ENCODE measurements around the gene RNPS1. TPM values are rescaled to one million over a fixed set of nuclear protein-coding genes. Genes with fewer than 3 reads are reported as not detected.

Gene RNPS1
- total RNA-seq, 2 donors from 2014 or later, result 98.8 to 120 TPM

DNA sequence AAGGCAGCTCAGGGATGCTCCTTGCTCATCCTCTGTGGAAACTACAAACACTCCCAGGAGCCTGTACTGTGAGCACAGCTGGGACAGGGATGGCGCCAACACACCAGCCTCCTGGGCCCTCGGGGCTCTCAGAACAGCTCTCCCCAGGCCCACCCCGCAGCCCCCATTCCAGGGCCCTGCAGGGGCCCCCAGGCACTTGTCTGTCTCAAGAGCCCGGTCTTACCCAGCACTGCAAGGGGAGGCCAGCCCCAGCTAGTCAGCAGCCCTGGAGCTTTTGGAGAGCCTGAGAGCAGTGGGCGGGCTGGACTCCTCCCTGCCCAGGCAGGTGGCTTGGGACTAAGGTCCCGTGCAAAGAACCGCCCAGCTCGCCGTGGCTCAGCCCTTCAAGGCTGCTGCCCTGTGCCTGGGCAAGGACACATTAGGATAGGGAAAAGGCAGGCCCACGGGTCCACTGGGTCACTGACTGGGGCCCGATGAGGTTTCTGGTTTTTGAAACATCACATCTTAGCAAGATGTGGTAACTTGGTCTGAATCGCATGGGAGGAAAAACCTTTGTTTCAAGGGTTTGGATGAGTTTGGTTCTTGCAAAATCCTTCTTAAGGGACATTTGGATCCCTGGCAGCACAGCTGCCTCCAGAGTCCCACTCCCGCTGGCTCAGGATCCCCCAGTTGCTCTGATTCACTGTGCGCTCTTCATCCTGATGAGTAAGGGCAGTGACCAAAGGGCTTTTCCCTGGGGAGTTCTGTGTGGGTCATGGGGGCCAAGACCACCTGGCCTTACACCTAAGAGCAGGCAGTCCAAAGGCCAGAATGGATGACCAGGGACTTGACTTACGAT lies 28.9 kb downstream of the RNPS1 start:
- DNase-seq (no peak), ATAC-seq (no peak)
- intact Hi-C loops (cut with DNase I), result no loop called here

DNA sequence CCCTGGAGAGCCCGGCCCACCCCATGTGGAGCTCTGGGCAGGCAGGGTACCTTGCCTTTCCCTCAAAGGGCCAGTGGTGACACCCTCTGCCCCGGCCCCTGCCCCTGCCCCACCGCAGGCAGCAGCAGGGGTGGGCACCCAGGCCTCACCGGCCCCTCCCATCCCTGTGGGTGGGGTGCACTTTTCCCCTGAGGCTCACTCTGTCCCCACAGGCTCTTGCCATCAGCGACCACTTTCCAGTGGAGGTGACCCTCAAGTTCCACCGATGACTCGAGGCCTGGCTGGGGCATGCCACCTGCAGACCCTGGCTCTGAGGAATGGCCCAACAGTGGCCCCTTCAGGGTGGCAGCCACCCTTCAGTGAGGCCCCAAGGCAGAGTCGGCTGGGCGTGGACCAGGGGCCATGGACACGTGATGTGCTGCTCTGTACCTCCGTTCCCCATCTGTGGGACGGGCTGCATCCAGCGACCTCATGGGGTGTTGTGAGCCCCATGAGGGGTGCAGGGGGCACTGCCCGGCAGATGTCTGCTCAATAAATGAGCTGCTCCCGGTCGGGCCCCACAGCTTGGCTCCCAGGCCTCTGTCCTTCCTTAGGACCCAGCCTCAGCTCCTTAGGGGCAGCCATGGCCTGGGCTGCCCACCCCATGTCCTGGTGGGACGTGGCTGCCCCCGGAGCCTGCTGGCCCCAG lies 29.6 kb downstream of the RNPS1 start:
- intact Hi-C loops (cut with DNase I), result no loop called here
- no peak for DNase-seq
- ATAC-seq, result peak; percentile 2 to 6

DNA sequence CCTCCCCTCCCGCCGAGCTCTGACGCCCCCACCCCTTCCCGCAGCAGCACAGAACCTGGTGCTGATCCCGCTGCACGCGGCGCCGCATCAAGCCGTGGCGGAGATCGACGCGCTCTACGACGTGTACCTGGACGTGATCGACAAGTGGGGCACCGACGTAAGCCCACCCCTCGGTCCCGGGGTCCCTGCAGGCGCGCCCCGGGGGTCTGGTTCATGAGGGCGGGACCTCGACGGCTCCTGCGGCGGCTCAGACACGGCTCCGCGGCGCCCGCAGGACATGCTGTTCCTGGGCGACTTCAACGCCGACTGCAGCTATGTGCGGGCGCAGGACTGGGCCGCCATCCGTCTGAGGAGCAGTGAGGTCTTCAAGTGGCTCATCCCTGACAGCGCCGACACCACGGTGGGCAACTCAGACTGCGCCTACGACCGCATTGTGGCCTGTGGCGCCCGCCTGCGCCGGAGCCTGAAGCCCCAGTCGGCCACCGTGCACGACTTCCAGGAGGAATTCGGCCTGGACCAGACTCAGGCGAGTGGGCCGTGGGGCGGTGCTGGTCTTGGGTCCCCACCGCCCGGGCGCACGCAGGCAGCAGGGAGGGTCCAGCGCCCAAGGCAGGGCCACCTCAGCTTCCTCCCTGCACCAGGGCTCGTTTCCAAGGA lies 30.3 kb downstream of the RNPS1 start:
- intact Hi-C loops (cut with DNase I), result no loop called here
- ATAC-seq (peak; percentile 12 to 32), DNase-seq (no peak)

DNA sequence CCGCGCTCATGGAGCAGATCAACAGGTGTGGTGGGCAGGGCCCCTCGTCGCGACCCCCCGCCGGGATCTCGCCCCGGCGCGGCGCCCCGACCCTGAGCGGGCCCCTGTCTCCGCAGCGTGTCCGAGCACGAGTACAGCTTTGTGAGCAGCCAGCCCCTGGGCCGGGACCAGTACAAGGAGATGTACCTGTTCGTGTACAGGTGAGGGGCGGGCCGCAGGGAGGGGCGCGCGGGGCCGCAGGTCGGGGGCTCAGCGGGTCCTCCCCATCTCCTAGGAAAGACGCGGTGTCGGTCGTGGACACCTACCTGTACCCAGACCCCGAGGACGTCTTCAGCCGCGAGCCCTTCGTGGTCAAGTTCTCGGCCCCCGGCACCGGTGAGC lies 30.8 kb downstream of the RNPS1 start:
- intact Hi-C loops (cut with DNase I), result no loop called here
- peak in 1 of 2 donors; percentile 1 for ATAC-seq
- no peak for DNase-seq

DNA sequence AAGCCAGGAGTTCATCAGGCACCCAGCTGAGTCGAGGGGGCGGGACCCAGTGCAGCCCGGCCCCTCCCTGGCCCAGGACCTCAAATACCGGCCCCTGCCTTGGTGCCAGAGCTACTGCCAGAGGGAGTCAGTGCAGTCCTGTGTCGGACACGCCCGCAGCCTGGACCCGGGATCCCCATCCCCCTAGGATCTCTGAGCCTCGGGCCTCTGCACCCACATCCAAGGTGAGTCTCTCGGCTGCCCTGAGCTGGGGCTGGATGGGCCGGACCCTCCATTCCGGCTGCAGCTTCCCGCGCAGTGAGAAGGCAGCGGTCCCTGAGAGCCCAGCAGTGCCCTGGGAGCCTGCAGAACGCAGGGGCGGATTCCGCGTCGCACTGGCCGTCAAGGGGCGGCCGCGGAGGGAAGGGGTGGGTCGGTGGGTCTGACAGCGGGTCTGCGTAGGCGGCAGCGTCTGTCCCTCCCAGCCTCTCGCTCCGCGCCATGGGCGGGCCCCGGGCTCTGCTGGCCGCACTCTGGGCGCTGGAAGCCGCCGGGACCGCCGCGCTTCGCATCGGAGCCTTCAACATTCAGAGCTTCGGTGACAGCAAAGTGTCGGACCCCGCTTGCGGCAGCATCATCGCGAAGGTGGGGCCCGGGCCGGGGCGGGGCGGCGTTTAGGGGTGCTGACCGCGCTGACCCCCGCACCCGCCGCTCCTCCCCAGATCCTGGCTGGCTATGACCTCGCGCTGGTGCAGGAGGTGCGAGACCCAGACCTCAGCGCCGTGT lies 31.4 kb downstream of the RNPS1 start, which contains the start of gene DNASE1L2:
DNASE1L2 (plus strand) TSS at position 108 of the 765 bp plus-strand sequence; CDS start at position 481, 373 bp downstream.
- peak; percentile 55 for DNase-seq
- intact Hi-C loops (cut with DNase I), result no loop called here
- peak; percentile 45 to 48 for ATAC-seq

DNA sequence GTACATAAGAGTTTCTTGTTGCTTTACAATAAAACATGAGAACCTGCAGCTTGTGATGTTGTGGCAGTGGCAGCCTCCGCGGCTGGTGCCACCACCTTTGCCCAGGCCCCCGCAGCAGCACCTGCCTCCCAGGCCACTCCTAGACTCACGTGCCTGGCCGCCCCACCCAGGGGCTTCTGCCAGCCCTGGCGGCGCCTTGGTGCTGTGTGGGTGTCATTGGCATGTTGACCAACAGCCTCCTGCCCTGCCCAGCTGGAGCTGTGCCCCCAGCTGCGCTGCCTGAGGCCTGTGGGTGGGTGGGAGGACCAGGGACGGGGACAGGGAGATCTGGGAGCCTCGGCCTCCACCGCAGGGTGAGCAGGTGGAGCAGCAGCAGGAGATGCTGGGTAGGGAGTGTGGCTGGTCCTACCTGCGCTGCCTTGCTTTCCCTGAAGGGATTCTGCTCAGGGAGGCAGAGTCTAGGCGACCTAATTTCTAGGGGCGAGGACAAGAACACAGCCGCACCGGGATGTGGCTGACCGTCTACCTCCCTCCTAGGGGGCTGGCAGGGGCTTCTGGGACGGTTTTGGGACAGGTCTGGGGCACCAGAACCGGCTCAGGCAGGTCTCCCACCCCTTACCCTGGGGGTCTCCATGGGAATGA lies 32.1 kb downstream of the RNPS1 start:
- ATAC-seq, result no peak
- intact Hi-C loops (cut with DNase I), result no loop called here
- no peak for DNase-seq

DNA sequence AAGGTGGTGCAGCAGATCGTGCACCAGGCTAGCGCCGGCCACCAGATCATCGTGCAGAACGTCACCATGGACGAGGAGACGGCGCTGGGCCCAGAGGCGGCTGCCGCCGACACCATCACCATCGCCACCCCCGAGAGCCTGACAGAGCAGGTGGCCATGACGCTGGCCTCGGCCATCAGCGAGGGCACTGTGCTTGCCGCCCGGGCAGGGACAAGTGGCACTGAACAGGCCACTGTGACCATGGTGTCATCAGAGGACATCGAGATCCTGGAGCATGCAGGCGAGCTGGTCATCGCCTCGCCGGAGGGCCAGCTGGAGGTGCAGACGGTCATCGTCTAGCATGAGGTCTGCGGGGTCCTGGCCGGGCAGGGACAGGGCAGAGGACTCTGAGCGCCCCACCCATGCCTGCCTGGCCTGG lies 32.7 kb downstream of the RNPS1 start:
- intact Hi-C loops (cut with DNase I), result no loop called here
- ATAC-seq (no peak), DNase-seq (no peak)

DNA sequence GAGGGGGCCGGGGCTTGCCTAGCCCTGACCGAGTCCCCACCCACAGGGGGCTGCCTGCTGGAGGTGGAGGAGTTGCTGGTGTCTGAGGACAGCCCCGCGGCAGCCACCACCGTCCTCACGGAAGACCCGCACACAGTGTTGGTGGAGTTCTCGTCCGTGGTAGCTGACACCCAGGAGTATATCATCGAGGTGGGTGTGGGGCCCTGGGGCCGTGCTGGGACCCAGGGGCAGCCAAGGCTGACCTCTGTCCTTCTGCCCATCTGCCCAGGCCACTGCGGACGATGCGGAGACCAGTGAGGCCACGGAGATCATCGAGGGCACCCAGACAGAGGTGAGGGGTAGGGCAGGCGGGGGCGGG lies 33.1 kb downstream of the RNPS1 start:
- intact Hi-C loops (cut with DNase I), result no loop called here
- no peak for ATAC-seq
- no peak for DNase-seq

DNA sequence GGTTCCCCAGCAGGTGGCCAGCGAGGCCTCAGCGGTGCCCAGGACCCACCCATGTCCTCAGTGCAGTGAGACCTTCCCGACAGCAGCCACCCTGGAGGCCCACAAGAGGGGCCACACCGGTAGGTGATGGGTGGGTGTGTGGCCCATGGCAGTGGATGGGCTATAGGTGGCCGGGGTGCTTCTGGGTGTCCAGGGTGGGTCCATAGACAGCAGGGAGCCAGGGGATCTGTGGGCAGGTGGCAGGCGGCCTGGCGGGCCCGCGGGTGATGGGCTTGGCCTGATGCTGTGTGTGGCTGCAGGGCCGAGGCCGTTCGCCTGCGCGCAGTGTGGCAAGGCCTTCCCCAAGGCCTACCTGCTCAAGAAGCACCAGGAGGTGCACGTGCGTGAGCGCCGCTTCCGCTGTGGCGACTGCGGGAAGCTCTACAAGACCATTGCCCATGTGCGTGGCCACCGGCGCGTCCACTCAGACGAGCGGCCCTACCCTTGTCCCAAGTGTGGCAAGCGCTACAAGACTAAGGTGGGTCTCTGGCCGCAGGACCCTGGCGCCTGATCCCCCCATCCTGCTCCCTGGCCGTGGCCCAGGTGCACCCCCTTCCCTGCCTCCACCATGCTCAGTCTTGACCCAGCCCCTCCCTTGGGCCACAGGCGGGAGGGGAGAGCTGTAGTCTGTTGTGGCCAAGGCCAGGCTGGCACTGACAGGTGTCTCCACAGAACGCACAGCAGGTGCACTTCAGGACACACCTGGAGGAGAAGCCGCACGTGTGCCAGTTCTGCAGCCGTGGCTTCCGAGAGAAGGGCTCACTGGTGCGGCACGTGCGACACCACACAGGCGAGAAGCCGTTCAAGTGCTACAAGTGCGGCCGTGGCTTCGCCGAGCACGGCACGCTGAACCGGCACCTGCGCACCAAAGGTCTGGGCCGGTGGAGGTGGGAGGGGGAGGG lies 33.8 kb downstream of the RNPS1 start:
- intact Hi-C loops (cut with DNase I), result no loop called here
- no peak for DNase-seq

DNA sequence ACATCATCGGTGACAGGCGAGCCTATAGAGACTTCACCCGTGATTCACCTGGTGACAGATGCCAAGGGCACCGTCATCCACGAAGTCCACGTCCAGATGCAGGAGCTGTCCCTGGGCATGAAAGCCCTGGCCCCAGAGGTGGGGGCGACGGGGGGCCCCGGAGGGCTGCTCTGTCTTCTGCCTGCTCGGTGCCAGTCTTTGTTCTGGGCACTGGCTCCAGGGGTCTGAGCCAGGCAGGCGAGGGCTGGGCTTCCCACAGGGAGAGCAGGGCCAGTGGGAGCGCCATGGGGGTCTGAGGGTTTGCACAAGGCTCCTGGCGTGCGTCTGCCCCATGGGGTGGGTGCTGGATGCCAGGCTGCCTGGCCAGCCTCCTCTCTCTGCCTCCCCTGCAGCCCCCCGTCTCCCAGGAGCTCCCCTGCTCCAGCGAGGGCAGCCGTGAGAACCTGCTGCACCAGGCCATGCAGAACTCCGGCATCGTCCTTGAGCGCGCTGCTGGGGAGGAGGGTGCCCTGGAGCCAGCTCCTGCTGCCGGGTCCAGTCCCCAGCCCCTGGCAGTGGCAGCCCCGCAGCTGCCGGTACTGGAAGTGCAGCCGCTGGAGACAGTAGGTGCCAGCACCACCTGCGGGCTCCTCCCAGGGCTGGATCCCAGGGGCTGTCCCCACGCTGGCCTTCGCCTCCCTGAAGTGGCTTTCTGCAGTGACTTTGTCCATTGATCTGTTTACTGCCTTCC lies 34.7 kb downstream of the RNPS1 start:
- DNase-seq (no peak), ATAC-seq (no peak)
- intact Hi-C loops (cut with DNase I), result no loop called here

More for the DNA sequence above, 33.8 kb downstream of the RNPS1 start:
- ATAC-seq, result no peak

DNA sequence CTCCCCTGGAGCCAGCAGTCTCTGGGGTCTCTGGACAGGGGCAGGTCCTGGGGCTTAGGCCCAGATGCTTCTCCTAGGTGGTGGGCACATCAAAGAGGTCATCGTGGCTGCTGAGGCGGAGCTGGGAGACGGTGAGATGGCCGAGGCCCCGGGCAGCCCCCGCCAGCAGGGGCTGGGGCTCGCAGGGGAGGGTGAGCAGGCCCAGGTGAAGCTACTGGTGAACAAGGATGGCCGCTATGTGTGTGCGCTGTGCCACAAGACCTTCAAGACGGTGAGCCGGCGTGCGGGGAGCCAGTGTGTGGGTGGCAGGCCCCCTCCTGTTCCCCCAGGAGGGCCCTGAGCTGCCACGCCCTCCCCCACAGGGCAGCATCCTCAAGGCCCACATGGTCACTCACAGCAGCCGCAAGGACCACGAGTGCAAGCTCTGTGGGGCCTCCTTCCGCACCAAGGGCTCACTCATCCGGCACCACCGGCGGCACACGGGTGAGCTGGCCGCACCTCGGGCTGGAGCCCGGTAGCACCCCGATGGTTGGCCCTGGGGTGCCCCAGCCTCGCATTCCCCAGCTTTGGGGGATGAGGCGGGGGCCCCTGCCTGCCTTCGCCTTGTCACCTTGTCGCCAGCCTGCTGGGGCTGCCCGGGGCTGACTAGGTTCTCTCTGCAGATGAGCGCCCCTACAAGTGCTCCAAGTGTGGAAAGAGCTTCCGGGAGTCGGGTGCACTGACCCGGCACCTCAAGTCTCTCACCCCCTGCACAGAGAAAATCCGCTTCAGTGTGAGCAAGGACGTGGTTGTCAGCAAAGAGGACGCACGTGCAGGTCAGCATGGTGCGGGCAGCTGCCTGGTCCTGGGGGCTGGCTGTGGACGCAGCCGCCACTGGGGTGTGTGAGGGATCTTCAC lies 35.6 kb downstream of the RNPS1 start:
- intact Hi-C loops (cut with DNase I), result no loop called here
- DNase-seq, result no peak

DNA sequence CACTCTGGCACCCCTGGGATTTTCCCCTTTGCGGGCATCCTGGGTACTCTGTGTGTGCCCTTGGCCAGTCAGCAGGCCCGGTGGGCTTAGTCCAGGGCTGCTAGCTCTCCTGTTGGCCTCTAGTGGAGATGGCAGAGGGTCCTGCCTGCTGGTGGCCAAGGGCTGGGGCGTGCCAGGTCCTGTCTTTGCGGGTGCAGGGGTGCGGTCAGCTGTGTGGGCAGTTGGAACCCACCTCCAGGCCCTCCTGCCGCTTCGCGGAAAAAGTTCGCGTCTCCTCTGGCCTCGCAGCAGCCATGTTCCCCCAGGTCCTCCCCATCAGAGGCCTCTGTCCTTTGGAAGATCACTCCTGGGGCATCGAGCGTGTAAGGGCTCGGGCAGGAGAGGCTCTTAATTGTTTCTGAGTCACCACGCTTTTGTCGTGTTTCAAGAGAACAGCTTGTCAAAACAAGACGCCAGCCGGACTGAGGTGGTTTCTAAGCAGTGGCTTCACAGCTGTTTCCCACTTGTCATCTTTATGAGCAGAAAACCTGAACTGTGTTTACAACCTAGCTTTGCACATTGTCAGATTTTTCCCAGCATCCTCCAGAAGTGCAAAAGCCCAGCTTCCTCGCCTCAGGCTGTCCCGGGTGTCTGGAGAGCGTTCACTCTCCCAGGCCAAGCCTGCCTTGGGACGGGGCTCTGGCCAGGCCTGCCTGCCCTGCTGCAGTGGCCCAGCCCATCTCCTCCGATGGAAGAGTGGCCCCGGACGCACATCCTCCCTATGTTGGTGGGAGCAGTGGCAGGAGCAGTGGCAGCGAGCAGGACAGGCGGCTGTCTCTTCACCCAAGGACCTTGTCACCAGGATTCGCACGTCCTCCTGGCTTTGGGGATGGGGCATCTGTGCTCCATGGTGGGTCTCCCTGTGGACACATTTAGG lies 36.7 kb downstream of the RNPS1 start:
- DNase-seq, result no peak
- intact Hi-C loops (cut with DNase I), result no loop called here

More for the DNA sequence above, 35.6 kb downstream of the RNPS1 start:
- no peak for ATAC-seq

DNA sequence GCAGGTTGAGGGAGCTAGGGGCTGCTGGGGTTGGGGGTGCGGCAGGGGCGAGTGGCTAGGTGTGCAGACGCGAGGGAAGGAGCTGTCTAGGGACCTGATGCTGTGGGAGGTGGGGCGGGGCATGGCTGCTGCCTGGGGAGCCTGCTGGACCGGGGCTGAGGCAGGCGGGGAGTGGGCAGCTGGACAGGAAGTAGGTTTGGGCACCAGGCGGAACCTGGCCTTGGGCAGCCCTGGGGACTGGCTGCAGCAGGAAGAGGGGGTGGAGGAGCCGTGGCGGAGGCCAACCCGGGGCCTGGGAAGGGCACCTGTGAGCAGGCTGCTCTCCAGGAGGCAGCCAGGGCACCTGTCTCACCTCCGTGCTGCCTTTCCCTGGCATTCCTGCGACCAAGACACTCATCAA lies 37.5 kb downstream of the RNPS1 start:
- ATAC-seq, result no peak
- intact Hi-C loops (cut with DNase I), result no loop called here
- DNase-seq, result no peak

More for the DNA sequence above, 36.7 kb downstream of the RNPS1 start:
- no peak for ATAC-seq

DNA sequence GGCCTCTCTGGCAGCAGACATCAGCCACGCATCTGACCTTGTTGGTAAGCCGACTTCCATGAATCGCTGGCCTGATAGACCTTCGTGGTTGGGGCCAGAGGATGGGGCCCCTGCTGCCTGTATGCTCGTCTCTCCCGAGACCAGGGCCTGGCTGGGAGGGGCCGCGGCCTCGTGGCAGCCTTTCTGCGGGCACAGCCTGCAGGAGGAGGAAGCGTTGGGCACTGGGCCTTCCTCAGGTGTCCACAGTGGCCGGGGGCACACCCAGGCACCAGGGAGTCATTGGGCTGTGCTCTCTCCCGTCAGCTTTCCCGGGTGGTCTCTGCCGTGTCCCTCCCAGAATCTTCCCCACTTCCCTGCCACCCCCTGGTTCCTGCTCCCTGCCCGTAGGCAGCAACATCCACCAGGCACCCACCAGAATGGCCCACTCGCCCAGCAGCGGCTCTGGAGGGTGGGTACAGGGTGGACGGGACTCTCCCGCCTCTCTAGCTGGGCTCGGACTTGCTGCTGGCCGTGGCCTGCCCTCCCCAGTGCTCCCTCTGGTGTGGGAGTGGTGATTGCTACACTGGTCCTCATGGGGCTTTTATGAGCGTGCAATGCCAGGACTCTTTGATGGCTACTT lies 38.2 kb downstream of the RNPS1 start:
- DNase-seq (no peak), ATAC-seq (peak in 1 of 2 donors; percentile 43)
- intact Hi-C loops (cut with DNase I), result no loop called here

DNA sequence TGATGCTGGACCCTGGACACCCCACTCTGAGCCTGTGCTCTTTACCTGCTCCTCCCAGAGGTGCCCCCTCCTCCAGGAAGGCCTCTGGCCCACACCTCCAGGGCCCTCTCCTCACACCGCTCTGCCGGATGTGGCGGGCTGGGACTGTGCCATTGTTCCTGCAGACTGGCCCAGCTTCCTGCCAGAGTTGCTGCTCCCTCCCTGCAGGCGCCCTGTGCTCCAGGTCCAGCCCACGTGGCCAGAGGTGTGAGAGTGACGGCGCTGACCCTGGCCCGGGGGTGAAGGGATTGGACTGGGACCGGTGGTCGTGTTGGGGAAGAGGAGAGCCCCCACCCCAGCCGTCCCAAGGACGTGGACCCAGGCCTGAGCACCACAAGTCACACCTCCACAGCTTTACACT lies 38.8 kb downstream of the RNPS1 start:
- DNase-seq (no peak), ATAC-seq (no peak)
- intact Hi-C loops (cut with DNase I), result no loop called here
